Brain microvascular endothelial cell (primary cell): ENCODE results near the gene IGLON5.

Experiments
- DNase-seq: peaks from one replicate; pipeline ENCODE4 v3.0.0-alpha.2; 2020
- H3K27ac ChIP-seq: fragments of 250-450 bp; sonication (Bioruptor Pico); 2 replicates; pipeline ENCODE4 v1.5.1; 2020; ENCODE audit warnings: mild to moderate bottlenecking, moderate library complexity
- H3K27me3 ChIP-seq: fragments of 250-450 bp; sonication (Bioruptor Pico); replicated peaks from 2 replicates; pipeline ENCODE4 v1.5.1; 2020; ENCODE audit warnings: mild to moderate bottlenecking
- H3K36me3 ChIP-seq: fragments of 250-450 bp; sonication (Bioruptor Pico); replicated peaks from 2 replicates; pipeline ENCODE4 v1.5.1; 2020; ENCODE audit warnings: mild to moderate bottlenecking
- H3K4me3 ChIP-seq: 2 replicates; pipeline ENCODE4 v1.5.1; 2011; ENCODE audit warnings: low read depth, mild to moderate bottlenecking, control low read depth, low read length, moderate library complexity
- in situ Hi-C: cut with HindIII; loops from 2 replicates; pipeline ENCODE4 v1.10.0; 2017; ENCODE audit warnings: low sequenced_read_pairs, low pct_ligation_motif_present
- TF ChIP-seq, protein P1 (sequence below): IDR thresholded peaks from 2 replicates; pipeline ENCODE4 v1.5.1; 2011; ENCODE audit warnings: low read depth, mild to moderate bottlenecking, moderate library complexity, low read length, control low read depth, inconsistent platforms; ENCODE audit errors: missing control alignments

The IGLON5 gene

DNA sequence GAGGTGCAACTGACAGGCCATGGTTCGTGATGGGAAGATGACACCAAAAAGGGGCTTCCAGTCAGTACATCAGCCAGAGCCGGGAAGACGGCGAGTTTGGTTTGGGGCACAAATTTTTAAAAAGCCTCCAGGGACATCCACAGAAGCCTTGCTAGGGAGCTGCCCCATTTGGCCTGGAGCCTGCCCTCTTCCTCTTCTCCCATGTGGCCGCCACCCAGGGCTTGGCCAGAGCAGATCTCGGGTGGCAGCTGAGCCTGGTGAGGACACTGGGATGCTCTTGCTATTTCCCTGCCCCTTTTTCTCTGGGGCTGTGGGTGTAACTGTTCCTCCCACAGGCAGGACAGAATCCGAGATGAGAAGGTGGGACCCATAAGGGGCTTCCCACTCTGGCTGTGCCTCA is 46.5 kb downstream of the IGLON5 start:
- H3K27ac ChIP-seq = no peak overlapping the region
- in situ Hi-C loops = no loop called here
- H3K27me3 ChIP-seq = no peaks in the 10 kb centered on the region
- TF ChIP-seq, protein P1, sequence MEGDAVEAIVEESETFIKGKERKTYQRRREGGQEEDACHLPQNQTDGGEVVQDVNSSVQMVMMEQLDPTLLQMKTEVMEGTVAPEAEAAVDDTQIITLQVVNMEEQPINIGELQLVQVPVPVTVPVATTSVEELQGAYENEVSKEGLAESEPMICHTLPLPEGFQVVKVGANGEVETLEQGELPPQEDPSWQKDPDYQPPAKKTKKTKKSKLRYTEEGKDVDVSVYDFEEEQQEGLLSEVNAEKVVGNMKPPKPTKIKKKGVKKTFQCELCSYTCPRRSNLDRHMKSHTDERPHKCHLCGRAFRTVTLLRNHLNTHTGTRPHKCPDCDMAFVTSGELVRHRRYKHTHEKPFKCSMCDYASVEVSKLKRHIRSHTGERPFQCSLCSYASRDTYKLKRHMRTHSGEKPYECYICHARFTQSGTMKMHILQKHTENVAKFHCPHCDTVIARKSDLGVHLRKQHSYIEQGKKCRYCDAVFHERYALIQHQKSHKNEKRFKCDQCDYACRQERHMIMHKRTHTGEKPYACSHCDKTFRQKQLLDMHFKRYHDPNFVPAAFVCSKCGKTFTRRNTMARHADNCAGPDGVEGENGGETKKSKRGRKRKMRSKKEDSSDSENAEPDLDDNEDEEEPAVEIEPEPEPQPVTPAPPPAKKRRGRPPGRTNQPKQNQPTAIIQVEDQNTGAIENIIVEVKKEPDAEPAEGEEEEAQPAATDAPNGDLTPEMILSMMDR = no peak
- no peak overlapping the region for H3K4me3 ChIP-seq
- DNase-seq = no peak
- H3K36me3 ChIP-seq = no peaks in the 10 kb centered on the region

DNA sequence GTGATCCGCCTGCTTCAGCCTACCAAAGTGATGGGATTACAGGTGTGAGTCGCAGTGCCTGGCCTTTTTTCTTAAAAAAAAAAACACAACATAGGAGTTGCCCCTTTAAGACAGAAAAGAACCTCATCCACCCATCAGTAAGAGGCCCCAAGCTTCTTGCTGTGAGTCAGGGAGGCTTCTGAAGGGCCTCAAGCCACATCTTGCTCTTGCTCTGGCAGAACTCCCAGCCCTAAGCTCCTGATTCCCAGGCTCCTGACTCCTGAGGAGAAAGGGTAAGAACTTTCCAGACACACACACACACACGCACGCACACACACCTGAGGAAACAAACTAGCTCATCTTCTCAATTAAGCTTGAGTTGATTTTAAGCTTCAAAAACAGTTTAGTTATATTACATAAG is 47.9 kb downstream of the IGLON5 start:
- Histone ChIP-seq H3K36me3 (no peaks in the 10 kb centered on the region), H3K4me3 (no peak overlapping the region), H3K27me3 (no peaks in the 10 kb centered on the region), H3K27ac (peak overlapping the region; percentile 60)
- in situ Hi-C loops = no loop called here
- TF ChIP-seq, protein P1 = no peak
- DNase-seq = peak; percentile 83

DNA sequence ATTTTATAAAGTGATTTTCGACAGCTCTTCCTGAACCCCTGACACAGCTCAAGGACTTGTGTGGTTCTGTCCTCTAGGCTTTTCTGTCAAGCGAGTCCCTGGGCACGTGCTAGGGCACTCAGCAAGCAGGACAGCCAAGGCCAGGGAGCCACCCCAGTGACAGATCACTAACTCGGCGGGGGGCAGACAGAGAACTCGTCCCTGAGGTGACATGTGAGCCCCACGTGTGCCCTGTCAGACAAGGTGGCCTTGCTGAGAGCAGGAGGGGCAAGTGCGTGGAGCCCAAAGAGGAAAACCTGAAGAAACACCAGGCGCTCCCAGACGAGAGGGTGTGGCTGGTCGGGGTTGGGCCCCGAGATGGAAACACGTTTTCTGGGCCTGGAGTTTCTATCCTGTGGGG is 49.8 kb downstream of the IGLON5 start:
- H3K4me3 ChIP-seq = no peak overlapping the region
- in situ Hi-C loops = no loop called here
- no peak overlapping the region for H3K27ac ChIP-seq
- H3K36me3 ChIP-seq = no peaks in the 10 kb centered on the region
- TF ChIP-seq, protein P1 = no peak
- no peaks in the 10 kb centered on the region for H3K27me3 ChIP-seq
- DNase-seq = no peak

DNA sequence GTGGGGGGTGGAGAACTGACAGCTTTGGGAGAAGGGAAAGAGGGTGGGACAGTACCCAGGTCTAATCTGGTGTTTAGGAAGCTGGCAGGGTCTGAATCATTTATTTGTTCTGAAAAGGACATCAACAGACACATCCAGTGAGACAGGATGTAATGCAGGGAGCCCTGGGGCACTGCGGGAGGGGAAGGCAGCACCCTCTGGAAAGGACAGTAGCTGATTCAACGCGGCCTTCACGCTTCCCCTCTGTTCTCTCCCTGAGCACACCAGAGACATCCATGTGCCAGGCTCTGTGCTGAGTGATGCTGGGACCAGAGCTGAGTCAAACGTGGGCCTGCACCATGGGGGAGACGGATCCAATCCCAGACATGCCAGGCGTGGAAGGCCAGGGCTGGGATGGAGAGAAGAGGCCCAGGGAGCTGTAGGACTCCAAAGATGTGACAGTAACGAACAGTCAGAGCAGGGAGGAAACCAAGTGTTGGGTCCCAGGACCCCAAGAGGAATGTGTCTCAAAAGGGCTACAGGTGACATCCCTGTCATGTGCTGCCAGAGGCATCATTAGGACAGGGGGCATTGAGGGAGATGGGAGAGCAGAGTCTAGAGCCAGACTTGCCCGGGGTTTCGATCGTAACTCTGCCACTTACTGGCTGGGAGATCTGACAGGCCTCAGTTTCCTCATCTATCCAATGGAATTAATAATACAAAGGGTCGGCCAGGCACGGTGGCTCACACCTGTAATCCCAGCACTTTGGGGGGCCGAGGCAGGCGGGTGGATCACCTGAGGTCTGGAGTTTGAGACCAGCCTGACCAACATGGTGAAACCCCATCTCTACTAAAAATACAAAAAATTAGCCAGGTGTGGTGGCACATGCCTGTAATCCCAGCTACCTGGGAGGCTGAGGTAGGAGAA is 53.0 kb downstream of the IGLON5 start:
- TF ChIP-seq, protein P1 = no peak
- in situ Hi-C loops = no loop called here
- DNase-seq = no peak

DNA sequence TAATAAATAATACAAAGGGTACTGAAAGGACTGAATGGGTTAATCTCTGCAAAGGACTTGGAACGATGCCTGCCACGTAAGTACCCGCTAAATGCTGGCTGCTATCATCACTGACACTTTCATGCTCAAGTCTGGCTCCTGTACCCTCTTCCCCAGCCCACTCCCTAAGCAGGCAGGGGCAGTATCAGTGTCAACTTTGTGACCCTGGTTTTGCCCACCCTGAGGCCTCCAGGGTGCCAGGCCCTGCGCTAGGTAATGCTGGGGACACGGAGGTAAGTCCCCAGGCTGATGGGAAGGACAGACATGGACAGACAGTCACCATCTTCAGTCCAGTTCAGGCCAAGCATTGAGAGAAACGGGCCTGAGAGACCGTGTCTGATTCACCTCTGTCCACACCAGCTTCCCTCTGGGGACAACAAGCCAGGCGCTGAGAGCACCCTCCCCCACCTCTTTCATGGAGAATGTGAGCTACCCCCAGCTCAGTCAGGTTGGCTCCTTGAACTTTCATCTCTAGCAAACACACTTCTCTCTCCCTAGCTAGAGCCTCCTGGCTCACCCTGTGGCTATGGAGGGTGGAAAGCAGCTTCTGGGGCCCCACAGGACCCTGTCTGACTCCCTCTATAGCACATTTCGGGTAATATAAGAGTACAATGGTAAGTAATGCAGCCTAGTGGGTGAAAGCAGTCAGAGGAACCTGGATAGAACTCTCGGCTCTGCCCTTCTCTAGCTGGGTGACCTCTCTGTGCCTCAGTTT is 53.9 kb downstream of the IGLON5 start:
- H3K4me3 ChIP-seq = peak overlapping the region; percentile 87
- TF ChIP-seq, protein P1 = peak; percentile 31
- H3K27ac ChIP-seq = peak overlapping the region; percentile 85
- peak; percentile 29 for DNase-seq
- H3K36me3 ChIP-seq = no peaks in the 10 kb centered on the region
- H3K27me3 ChIP-seq = no peaks in the 10 kb centered on the region
- in situ Hi-C loops = no loop called here

More for the DNA sequence above, 53.0 kb downstream of the IGLON5 start:
- Histone ChIP-seq H3K36me3 (no peaks in the 10 kb centered on the region), H3K27ac (no peak overlapping the region), H3K27me3 (no peaks in the 10 kb centered on the region), H3K4me3 (no peak overlapping the region)
